GM23248 (cell line): ENCODE data around the gene PGBD5.

Experiments
- EZH2 ChIP-seq: fragments of 200-600 bp; sonication (generic); IDR thresholded peaks from 2 replicates; pipeline ENCODE4 v1.6.1; 2018; ENCODE audit warnings: antibody characterized with exemption, mild to moderate bottlenecking; ENCODE audit not compliant: insufficient read depth, poor library complexity, severe bottlenecking
- EZH2phosphoT487 ChIP-seq: fragments of 200-600 bp; sonication (generic); IDR thresholded peaks from 2 replicates; pipeline ENCODE4 v1.6.1; 2018; ENCODE audit warnings: antibody characterized with exemption, moderate library complexity, mild to moderate bottlenecking, low read depth; ENCODE audit not compliant: insufficient read depth

DNA sequence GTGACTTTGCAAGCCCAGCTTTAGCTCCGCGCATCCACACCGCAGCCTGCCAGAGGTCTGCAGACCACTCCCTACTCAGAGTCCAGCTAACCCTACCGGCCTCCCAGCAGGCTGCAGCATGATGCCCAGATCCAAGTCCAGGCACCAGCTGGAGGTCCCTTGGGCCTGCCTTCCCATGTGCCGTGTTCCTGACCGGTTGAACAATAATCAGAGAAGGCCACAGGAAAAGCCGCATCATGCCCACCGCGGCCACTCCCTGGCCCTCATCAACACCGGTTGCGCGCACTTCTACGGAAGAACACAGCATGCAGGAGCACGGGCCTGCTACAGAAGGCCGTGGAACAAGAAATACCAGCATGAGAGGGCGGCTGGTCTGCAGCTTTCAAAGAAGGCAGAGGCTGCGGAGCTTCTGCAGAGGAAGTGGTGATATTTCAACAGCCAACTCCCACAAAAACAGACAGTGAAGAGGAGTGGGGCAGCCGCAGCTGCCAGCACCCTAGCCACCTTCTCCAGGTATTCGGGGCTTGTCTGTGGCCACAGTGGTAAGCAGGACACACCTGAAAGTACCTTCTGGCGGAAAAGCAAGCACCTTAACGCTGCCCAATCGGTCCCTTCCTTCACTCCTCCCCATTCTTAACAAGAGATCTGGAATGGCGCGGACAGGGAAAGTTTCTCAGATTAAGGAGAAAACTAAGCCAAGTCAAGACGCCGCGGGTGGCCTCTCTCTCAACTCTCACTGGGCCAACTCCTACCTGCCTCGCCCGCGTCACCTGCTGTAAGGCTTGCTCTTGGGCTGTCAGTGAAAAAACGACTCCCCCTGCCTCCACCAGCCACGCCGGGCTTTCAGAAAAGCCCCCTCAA is 1.5 kb downstream of the PGBD5 start:
- TF ChIP-seq EZH2phosphoT487: no peak
- TF ChIP-seq EZH2: no peak
